Fibroblast of skin of left quadriceps (primary cell): Measurements from ENCODE around the gene CHRM5.

Source experiments
- DNase-seq, 2 experiments: peaks; one replicate each; pipeline ENCODE4 v3.0.0-alpha.2; 2013; ENCODE audit warnings: low read depth in 2 of 2

Gene CHRM5

GRCh38 chr15:34101366-34102174 lies 133.3 kb downstream of the CHRM5 start, which contains the start of the genes EMC7 and PGBD4:
TSS of gene EMC7 (minus strand) at chr15:34101862. CDS start at chr15:34101839, 23 bp downstream.
TSS of gene PGBD4 (plus strand) at chr15:34102083. CDS start at chr15:34102532, 449 bp downstream.
- DNase-seq, result peak; percentile 98

- no peak for DNase-seq
These were observed 134.1 kb downstream of the CHRM5 start for GRCh38 chr15:34102175-34102925.

- no peak for DNase-seq
These were observed 138.1 kb downstream of the CHRM5 start for GRCh38 chr15:34106423-34106822.

- no peak for DNase-seq
These were observed 139.0 kb downstream of the CHRM5 start for GRCh38 chr15:34107315-34107714.

- peak in 1 of 2 experiments; percentile 16 for DNase-seq
These were observed 141.7 kb downstream of the CHRM5 start for GRCh38 chr15:34109797-34110663.

- no peak for DNase-seq
These were observed 143.2 kb downstream of the CHRM5 start for GRCh38 chr15:34111488-34111887.

- DNase-seq, result no peak
These were observed 145.9 kb downstream of the CHRM5 start for GRCh38 chr15:34114215-34114614.

- no peak for DNase-seq
These were observed 146.4 kb downstream of the CHRM5 start for GRCh38 chr15:34114739-34115138.

- DNase-seq, result no peak
These were observed 148.3 kb downstream of the CHRM5 start for GRCh38 chr15:34116620-34117019.
